Stimulated activated CD8-positive, alpha-beta memory T cell treated with anti-CD3 and anti-CD28 coated beads, Interleukin-7, amount 100 ng/mL, for 24 hours (primary cell): ENCODE results near the gene RCVRN.

Experiments used
- DNase-seq: peaks from one replicate; pipeline ENCODE4 v3.0.0-alpha.2; 2020; ENCODE audit warnings: low read depth

The RCVRN gene

GRCh38 chr17:9898812-9899211 lies 6.3 kb downstream of the RCVRN start:
- no peak for DNase-seq

- DNase-seq = no peak
These were observed 7.6 kb downstream of the RCVRN start for GRCh38 chr17:9897372-9897968.

- no peak for DNase-seq
These were observed 9.1 kb downstream of the RCVRN start for GRCh38 chr17:9895923-9896322.

GRCh38 chr17:9894231-9894630 lies 10.8 kb downstream of the RCVRN start:
- no peak for DNase-seq

GRCh38 chr17:9893411-9894012 lies 11.6 kb downstream of the RCVRN start:
- DNase-seq = no peak

GRCh38 chr17:9890124-9890523 lies 14.9 kb downstream of the RCVRN start:
- DNase-seq = no peak

- DNase-seq = no peak
These were observed 17.6 kb downstream of the RCVRN start for GRCh38 chr17:9887508-9887907.

- DNase-seq = no peak
These were observed 18.7 kb downstream of the RCVRN start for GRCh38 chr17:9886141-9886930.

GRCh38 chr17:9883451-9883850 lies 21.6 kb downstream of the RCVRN start:
- DNase-seq = no peak

- DNase-seq = no peak
These were observed 24.5 kb downstream of the RCVRN start for GRCh38 chr17:9880582-9880999.

- no peak for DNase-seq
These were observed 26.1 kb downstream of the RCVRN start for GRCh38 chr17:9878786-9879525.

- DNase-seq = no peak
These were observed 26.7 kb downstream of the RCVRN start for GRCh38 chr17:9878356-9878755.

- DNase-seq = no peak
These were observed 29.6 kb downstream of the RCVRN start for GRCh38 chr17:9875441-9875840.

GRCh38 chr17:9874722-9875121 lies 30.3 kb downstream of the RCVRN start:
- no peak for DNase-seq

- no peak for DNase-seq
These were observed 32.2 kb downstream of the RCVRN start for GRCh38 chr17:9872852-9873251.

GRCh38 chr17:9868552-9868951 lies 36.5 kb downstream of the RCVRN start:
- no peak for DNase-seq

- no peak for DNase-seq
These were observed 39.5 kb downstream of the RCVRN start for GRCh38 chr17:9865586-9865985.

GRCh38 chr17:9862949-9863348 lies 42.1 kb downstream of the RCVRN start:
- no peak for DNase-seq

GRCh38 chr17:9862220-9862619 lies 42.9 kb downstream of the RCVRN start:
- DNase-seq = no peak

GRCh38 chr17:9860851-9861250 lies 44.2 kb downstream of the RCVRN start:
- DNase-seq = no peak

- DNase-seq = no peak
These were observed 45.3 kb downstream of the RCVRN start for GRCh38 chr17:9859781-9860180.

- no peak for DNase-seq
These were observed 50.0 kb downstream of the RCVRN start for GRCh38 chr17:9855036-9855435.

GRCh38 chr17:9854255-9854654 lies 50.8 kb downstream of the RCVRN start:
- no peak for DNase-seq
